ENCODE results near the gene KCNQ1OT1.

KCNQ1OT1 gene

DNA sequence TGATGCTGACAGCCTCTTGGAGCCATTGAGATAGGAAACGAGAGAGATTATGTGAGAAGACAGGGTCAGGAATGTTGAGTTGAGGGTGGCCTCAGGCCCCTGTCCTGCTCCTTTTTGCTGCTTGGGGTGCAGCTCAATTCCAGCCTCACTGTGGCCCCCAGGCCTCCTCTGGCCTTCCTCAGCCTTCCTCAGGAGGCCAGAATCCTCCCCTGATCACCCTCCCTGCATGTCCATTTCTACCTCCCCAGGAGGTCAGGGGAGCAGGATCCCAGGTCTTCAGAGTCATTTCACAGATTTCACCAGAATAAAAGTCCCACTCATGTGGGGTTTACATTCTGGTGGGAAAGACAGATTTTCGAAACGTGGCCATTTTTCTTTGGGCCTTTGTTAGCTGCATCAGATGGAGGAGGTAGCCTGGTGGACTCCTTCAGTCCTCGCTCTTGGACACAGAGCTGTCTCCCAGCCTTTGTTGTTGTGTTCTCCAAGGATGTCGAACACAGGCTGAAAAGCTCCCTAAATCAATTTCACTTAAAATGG, 2.2 kb upstream of the KCNQ1OT1 start:
- no peak for DNase-seq (ENCODE audit: low read depth)

DNA sequence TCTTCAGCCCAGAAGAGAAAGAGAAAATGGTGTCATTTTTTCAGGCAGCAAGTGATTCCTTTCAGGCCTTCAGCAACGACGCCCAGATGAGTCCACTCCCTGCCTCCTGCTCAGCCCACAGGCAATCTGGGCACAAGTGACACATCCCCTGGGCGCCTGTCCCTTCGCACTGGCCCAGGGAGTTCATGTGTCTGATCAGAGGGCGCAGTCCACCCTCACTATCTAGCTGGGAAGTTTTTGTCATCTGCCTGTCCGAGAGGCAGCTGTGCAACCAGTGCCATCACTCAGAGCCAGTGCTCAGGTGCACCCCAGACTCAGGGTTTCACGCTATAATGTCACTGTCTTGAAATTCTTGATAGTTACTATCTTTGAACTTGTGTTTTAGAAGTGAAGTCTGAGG, 1.4 kb upstream of the KCNQ1OT1 start:
- no peak for DNase-seq (ENCODE audit: low read depth)

DNA sequence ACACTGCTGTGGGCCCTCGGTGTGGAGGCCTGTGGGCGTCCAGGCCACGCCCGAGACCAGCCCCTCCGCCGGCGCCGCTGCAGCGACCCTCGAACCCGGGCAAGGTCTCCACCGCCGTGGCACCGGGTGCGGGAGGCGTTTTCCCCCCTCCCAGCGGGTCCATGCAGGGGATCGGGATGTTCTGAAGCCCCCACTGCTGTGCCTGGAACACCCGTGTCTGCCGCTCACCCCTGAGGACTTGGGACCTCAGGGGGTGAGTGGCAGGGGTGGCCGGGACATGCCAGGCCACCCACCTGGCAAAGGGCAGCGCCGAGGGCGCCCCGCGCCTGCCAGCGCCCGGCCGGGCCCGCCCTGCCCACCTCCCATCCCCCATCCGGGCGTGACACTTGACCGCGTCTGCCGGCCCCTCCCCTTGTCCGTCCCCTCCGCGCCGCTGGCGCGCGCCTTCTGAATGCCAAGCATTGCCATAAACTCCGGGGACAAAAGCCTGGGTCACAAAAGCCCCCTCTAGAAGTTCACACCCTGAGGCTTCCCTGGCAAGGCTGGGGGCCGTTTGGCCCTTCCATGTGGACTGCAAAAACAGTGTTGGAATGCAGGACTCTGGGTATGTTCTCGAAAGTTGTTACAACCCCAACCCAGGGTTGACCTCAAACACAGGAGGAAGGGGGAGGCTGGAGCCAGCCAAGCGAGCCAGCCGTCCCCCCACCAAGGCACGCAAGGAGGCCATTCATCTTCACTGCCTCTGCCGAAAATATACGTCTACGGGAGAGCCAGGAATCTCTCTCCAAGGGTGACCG, 819 bp upstream of the KCNQ1OT1 start:
- no peak for DNase-seq (ENCODE audit: low read depth)

DNA sequence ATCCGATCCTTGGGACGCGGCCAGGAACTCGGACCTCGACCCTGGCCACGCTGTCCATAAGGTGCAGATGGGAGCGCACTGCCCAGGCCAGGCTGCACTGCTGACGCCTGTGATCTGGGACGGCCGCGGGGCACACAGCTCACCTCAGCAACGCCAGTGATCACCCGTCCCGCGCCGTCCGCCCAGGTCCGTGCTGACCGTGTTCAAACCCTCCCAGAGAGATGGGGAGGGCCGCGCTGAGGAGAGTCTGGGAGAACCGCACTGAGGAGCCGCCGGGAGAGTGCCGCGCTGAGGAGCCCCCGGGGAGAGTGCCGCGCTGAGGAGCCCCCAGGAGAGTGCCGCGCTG, 636 bp downstream of the KCNQ1OT1 start:
- DNase-seq (ENCODE audit: low read depth) = no peak

DNA sequence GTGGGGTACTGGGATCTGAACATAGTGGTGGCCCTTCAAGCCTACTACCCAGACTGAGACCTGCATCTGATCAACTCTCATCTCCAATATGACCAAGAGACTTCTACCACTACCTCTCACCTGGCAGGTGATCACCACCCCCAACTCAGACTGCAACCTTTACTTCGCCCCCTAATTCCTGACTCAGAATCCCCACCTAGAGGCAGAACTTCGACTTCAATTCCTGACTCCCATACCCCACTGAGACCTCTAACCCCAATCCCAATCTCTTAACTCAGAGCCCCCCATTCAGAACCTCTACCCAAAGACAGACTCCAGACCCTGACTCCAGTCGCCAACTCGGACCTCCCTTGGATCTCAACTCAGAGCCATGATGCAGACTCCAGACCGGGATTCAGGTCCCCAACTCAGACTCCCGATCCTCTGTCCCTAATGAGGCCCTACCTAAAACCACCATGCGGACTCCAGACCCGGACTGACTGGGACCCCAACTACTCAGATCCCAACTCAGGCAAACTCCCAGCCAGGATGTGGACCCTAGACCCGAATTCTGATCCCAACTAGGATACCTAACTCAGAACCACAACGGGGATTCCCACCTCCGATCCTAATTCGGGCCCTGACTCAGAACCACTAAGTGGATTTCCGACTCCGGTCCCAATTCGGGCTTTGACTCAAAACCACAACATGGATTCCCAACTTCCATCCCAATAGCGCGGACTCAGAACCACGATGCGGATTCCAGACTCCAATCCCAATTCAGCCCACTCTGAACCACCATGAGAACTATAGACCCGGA, 1.2 kb downstream of the KCNQ1OT1 start:
- no peak for DNase-seq (ENCODE audit: low read depth)

DNA sequence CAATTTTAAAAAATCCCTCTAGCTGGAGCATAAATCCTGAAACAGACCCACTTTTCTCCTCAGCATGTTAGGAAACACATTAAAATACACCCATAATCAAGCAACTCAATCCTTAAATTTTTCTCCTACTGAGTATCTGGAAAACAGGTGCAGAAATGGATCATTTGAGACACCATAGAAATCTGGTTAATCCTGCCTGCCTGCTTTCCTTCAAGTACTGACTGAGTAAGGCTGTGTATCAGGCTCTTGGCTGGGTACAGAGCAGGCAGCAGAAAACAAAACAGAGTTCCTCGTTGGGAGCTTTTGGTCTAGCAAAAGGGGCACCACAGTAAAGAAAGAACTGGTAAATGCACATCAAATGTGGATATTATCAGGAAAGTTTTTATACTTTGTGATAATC, 1.9 kb downstream of the KCNQ1OT1 start:
- DNase-seq (ENCODE audit: low read depth) = no peak

DNA sequence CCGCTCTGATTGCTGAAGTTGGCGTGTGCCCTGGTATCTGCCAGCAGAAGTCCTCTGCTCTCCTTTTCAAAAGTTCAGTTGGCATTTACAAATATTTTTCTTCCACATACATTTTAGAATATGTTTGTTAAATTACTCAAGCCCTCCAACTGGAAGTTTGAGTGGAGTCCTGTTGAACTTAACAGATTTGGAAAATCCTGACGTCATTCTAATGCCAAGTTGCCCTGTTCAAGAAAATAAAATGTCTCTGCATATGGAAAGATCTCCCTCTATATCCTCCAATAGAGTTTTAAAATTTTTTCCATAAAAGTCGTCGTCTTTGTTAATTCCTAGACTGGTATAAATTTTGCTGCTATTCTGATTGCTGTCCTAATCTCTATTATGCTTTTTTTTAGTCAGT, 3.3 kb downstream of the KCNQ1OT1 start:
- DNase-seq (ENCODE audit: low read depth) = no peak

DNA sequence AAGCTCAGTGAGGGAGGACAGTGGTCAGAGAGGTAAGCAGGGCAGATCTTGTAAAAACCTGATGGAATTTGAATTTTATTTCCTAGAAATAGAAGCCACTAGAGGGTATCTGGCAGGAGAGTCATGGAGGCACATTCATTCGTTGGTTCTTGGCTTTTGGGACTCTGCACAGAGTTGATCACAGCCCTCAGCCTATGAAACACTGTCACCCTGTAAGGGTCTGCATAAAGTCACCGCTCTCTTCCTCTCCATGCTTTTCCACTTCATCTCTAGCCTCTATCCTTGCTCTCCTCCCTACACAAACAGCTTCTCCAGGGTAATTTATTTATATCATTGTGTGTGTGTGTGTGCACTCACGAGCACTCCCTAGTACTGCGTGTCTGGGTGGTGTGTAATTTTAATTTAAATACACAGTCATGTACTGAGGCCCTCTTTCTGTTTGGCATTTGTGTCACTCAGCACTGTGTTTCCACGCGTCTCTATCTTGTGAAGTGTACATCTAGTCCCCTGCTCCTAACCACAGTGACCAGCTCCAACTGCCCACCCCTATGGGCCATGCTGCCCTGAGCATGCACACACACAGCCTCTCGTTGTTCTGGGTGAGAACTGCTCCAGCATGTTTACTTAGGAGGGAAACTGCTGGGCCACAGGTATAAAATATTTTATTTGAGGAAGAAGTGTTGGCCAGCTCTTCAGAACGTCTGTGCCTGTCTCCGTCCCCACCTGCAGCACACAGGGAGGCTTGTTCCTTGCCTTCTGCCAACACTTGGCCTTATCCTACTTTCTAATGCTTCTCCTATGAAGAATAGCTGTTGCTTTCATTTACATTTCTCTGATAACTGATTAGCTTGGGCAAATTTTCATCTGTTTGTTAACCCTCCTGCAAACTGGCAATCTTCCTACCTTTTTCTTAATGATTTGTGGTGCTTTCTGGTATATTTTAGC, 4.5 kb downstream of the KCNQ1OT1 start:
- no peak for DNase-seq (ENCODE audit: low read depth)

DNA sequence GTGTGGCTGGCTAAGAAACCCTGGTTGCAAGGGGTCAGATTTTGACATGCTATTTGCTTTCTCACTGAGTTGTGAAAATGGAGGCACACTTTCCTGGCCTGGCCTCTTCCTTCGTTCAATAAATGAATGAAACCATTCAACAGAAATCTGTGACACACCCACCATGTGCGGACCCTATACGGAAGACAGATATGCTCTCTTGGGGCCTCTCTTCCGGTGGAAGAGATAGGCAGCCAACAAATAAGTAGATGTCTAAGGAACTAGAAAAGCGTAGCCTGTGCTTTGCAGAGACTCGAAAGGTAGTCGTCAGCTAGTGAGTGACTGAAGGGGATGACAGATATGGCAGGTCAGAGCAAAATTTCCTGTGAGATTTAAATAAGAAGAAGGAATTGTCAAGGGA, 5.3 kb downstream of the KCNQ1OT1 start:
- DNase-seq (ENCODE audit: low read depth) = no peak

DNA sequence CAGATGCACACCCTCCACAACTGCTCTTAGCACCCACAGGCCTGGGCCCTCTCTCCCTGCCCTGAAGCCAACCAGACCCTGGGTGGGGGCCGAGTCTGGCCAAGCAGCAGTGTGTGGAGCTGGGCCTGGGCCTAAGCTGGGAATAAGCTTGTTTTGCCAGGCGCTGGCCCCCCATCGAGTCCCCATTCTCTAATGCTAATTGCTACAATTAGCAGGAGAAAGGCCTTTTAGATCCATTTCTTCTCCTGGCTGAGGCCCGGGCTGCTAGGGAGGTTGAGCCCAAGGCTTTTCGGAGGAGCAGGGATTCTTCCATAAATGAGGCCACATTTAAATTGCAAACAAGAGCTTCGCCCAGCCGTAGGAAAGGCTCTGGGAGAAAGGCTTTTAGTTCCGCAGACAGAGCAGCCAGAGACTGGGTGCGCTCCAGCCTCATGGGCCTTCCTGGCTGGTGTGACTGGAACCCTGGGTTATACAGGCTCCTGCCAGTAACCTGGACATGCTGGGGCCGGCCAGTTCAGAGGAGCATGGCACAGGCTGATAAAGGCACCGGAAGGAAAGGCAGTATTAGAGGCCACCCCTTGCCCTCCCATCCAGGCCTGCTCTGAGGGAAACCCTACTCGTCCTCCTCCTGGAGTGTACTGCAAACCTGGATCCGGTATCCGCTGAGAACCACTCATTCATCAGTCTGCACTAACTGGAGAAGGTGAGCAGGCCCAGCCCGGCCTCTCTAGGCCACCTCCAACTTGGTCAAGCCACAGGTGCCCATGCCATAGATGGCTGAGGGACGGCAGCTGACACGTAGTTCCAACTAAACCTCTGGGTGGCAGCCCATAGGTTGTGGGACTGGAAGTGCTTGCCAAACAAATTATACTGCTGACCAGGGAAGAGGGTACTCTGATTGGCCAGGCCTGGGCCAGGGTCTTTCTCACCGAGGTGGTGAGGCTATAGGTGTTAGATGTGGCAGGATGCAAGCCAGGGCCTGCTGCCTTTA, 6.2 kb downstream of the KCNQ1OT1 start:
- no peak for DNase-seq (ENCODE audit: low read depth)

DNA sequence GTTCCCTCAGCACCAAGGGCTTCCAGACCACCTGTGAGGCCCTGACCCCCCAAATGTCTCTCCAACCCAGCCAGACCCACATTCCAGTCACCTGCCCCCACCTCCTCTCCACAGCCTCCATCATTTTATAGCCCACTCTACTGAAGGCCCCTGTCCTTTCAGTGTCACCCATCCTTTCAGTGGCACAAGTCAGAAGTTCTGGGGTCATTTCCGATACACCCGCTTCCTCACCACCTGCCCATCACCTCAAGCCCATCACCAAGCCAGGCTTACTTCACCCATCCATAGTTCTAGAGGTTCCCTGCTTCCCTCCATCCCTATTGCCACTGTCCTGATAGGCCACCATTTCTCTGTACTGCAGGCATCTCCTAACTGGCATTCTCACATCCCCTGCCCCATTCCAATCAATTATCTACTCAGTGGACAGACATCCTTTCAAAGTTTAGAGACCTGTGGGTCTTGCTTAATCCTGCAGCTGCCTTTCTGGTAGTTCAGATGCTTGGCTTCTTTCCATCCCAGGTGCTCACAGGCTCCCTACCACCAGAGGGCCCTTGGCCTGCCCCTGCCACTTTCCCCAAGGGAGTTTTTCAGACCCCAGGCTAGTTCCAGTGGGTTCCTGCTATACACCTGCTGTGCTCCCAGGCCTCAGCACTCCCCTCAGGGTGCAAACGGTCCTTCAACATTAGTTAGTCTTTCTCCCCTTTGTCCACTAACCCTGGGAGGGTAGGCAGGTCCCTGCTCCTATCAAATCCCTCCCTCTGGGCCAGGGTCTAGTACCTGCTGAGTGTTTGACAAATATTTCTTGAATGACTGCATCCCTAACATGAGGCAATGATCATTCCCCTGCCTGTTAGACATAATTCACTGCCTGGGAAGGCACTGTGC, 7.6 kb downstream of the KCNQ1OT1 start:
- DNase-seq (ENCODE audit: low read depth) = no peak

DNA sequence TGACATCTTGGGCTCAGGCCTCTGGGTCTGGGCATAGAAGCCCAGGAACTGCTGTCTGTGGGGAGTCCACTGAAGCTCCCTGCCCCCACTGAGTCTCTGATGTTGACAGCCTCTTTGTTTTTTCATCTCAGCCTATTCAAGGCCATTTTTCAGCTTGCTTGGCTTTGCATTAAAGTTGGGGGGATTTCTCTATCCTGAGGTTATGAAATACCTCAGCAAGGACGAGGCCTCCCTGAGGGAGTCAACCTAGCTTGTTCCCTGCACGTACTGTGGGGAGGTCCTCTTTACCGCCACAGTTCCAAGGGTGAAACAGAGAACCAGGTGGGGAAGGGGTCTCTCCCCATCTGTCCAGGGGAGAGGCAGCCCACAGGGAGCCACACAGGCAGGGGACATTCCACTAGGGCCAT, 8.4 kb downstream of the KCNQ1OT1 start:
- DNase-seq (ENCODE audit: low read depth) = no peak

DNA sequence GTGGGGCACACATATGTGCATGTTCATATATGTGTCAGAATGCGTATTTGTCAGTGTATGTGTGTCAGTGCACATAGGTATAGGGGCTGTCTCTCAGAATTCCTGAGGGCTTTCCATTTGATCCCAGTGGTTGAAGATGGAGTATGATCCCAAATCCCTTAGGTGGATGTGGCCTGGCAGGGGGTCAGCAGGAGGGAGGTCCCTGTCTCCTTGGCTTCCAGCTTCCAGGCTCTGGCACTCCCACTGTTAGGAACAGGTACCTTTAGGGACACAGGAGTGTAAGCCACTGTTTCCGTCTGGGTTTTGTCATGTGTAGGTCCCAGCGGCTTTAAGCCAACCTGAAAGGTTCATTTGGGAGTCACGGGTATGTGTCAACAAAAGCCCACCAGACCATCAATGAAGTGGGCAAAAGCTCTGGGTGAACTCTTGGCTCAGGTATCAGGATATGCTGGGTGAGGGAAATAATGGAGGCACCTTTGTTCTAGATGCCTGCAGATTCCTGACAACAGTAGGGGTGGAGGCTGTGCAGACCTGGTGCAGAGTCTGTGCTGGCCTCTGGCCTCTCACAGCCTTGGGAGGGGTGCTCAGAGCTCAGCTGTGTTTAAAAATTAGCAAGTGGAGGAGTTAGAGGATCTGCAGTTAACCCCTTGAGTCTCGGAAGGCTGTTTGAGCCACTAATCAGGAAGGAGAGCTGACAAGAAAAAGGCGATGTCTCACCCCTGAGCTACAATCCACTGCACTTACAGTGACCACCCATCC, 9.0 kb downstream of the KCNQ1OT1 start:
- DNase-seq (ENCODE audit: low read depth) = no peak

DNA sequence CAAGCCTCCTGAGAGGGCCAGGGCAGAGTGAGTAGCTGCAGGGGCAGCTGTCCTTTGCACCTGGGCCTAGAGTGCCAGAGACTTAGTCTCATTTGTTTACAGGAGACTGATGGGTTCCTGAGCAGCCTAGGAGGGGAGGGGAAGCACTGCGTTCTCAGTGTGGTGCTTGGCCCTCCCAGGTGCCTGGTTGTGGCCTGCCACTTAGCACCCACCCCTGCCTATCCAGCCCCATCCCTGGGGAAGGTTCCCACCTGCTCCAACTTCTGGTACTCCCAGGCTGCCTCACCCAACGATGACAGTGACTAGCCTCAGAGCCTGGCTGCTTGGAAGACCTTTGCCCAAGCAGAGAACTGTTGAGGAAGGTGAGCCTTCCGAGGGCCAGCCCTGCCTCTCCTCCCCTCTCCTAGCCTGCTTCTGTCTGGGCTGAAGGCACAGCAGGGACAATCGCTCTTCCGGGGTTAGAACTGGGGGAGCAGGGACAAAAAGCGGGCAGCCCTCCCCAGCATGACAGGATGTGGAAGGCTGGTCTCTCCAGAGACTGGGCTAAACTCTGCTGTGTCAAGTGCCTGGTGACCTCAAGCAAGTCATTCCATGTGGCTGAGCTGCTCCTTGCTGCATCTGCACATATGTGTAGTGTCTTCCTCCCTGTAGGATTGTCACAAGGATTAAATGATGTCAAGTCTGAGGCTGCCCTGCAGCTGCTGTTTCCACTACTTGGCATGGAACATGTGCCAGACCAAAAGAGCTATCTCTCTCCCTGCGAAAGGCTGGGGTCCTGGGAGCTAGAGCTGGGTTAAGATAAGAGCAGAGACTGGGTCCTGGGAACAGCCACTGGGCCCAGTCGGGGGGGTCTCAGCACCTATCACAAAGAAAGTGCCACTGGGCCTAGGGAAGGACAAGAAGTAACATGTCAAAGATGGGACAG, 9.9 kb downstream of the KCNQ1OT1 start:
- no peak for DNase-seq (ENCODE audit: low read depth)

DNA sequence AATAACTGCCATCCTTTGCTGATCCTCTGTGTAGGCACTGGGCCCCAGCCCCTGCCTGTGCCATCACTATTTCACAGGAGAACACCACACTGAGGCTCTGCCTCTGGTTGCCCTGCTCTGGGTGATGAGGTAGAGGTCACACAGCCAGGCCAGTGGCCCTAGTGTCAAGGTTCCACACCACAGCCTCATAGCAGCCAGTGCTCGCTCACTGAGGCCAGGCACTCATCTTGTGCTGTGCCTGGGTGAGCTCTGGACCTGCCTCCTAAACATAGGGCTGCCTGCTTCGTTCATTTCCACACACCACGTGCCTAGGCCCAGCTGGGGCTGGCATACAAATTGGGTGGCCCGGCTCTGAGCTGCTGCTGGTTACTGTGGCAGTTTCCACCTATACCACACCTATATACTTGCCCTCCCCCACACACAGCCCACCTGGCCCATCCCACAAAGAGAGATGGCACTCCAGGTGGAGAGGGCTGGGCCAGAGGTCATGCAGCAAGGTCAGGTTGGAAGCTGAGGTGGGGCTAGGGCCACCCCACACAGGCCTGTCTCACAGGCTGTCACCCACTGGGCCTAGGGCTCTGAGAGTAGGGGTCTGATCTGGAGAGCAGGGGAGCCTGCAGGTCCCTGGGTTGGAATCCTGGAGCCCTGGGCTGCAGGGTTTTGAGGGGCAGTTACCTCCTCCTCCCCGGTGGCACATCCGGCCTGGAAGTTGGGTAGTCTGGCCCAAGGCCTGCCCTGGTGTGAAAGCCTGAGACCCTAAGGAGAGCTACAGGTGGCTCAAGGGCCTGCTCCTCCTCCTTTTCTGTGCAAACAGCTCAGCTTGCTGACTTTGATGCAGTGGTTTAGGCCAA, 11.2 kb downstream of the KCNQ1OT1 start:
- no peak for DNase-seq (ENCODE audit: low read depth)

DNA sequence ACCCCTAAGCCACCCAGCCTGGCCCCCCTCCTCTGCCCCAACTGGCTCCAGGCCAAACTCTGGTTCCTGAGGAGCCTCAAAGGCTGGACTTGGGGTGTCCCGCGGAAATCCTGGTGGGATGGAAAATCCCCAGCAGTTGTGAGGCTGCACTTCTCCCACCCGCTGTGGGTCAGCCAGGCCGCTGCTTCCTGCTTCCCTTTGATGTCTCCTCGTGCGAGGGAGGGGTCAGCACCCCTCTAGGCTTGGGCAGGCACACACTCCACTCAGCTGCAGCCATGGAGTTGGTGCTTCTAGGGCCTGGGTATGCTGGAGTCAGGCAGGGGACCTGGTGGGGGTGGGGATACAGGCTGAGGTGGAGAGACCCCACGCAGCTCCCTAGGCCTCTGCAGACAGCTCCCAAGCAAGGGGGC, 12.0 kb downstream of the KCNQ1OT1 start:
- no peak for DNase-seq (ENCODE audit: low read depth)

DNA sequence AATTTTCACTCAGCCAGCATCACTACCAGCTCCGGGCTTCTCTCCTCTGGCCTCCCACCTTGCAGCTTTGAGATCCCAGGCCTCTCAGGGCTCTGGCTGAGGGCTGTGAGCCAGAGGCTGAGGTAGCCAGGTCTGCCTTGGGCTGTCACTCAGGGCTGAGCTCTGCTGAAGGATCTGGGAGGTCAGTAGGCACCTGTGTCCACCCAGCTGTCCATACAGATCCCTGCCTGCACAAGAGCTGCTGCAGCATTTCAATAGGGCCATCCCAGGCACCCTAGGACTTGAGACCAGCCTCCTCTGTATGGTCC, 12.6 kb downstream of the KCNQ1OT1 start:
- DNase-seq (ENCODE audit: low read depth) = no peak

Data from non-pigmented ciliary epithelial cell (primary cell).